ENCODE data around the gene GPD2.

- no peak for TF ChIP-seq CTCF (IDR thresholded peaks at IDR 0.05 in 4 of 5, conservative IDR thresholded peaks at IDR 0.05 in 1 of 5)
- TF ChIP-seq POLR2A (IDR thresholded peaks at IDR 0.05) = no peak
These were observed 11.6 kb downstream of the GPD2 start for GRCh38 chr2:156447761-156448160.
